Testis (tissue), 2 donors: ENCODE results near the gene TLK2.
"Not testable (repeated sequence)": the region's sequence is repeated elsewhere in the genome, so short reads cannot be mapped to it uniquely, and the experiment has no call there.

Experiments
- POLR2A ChIP-seq: fragments of 450-650 bp; IDR thresholded peaks from one replicate; pipeline ENCODE4 v1.6.1; 2017; ENCODE audit warnings: antibody characterized with exemption, mild to moderate bottlenecking, moderate library complexity
- TF ChIP-seq, protein P1 (sequence below), 3 experiments: fragments of 450-650 bp in 2 of 3; fragments of 200-600 bp in 1 of 3; sonication (generic) in 1 of 3; IDR thresholded peaks; one replicate each; pipeline ENCODE4 v1.5.1; 2016 to 2019; ENCODE audit warnings: antibody characterized with exemption in 3 of 3, mild to moderate bottlenecking in 2 of 3, moderate library complexity in 1 of 3

DNA sequence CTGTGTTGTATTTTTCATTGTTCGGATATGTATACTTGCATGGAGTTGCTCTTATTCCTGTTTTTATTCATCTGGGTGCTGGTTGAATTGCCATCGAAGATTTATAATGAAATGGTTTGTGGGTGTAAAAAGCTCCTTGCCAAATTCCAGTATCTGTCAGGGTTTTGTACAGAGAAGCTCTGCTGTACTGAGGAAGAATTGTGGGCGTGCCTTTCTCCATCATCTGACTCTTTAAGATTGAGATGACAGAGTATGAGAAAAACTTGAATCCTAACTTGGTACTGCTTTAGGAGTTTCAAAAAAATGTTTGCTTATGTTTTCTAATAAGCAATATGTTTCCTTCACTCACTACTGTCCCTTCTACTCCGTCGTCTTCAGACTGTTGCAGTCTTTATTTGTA is 78.9 kb downstream of the TLK2 start:
- TF ChIP-seq, protein P1, sequence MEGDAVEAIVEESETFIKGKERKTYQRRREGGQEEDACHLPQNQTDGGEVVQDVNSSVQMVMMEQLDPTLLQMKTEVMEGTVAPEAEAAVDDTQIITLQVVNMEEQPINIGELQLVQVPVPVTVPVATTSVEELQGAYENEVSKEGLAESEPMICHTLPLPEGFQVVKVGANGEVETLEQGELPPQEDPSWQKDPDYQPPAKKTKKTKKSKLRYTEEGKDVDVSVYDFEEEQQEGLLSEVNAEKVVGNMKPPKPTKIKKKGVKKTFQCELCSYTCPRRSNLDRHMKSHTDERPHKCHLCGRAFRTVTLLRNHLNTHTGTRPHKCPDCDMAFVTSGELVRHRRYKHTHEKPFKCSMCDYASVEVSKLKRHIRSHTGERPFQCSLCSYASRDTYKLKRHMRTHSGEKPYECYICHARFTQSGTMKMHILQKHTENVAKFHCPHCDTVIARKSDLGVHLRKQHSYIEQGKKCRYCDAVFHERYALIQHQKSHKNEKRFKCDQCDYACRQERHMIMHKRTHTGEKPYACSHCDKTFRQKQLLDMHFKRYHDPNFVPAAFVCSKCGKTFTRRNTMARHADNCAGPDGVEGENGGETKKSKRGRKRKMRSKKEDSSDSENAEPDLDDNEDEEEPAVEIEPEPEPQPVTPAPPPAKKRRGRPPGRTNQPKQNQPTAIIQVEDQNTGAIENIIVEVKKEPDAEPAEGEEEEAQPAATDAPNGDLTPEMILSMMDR (IDR thresholded peaks at IDR 0.05) = not testable (repeated sequence)
- not testable (repeated sequence) for TF ChIP-seq POLR2A
